Measurements from ENCODE around the gene DUS3L.
"Not testable (repeated sequence)": the region's sequence is repeated elsewhere in the genome, so short reads cannot be mapped to it uniquely, and the experiment has no call there.

DUS3L gene

GRCh38 chr19:5751709-5752108, 39.3 kb downstream of the DUS3L start (continued):
- no peak for TF ChIP-seq POU6F1 (CRISPR knock-in tag; IDR thresholded peaks at IDR 0.05; ENCODE audit: borderline replicate concordance, low read depth)
- no peak for TF ChIP-seq TCF4 (CRISPR knock-in tag; IDR thresholded peaks at IDR 0.05; ENCODE audit: borderline replicate concordance)

GRCh38 chr19:5749505-5749904, 41.5 kb downstream of the DUS3L start:
- no peak for TF ChIP-seq GLIS3 (CRISPR knock-in tag; IDR thresholded peaks at IDR 0.05)
- no peak for ATAC-seq

- not testable (repeated sequence) for ATAC-seq
Measured at GRCh38 chr19:5748920-5749319, 42.0 kb downstream of the DUS3L start.

GRCh38 chr19:5744999-5745398, 46.0 kb downstream of the DUS3L start:
- not testable (repeated sequence) for ATAC-seq

- peak; percentile 21; the same call in 1 of the 3 replicates for ATAC-seq
- TF ChIP-seq PATZ1 (CRISPR knock-in tag; IDR thresholded peaks at IDR 0.05; ENCODE audit: borderline replicate concordance), result no peak
- no peak for TF ChIP-seq CREB5 (CRISPR knock-in tag; IDR thresholded peaks at IDR 0.05; ENCODE audit: low read depth)
- TF ChIP-seq GLIS3 (CRISPR knock-in tag; IDR thresholded peaks at IDR 0.05), result no peak
- TF ChIP-seq ZC3H10 (CRISPR knock-in tag; IDR thresholded peaks at IDR 0.05), result no peak
- no peak for TF ChIP-seq RARB (CRISPR knock-in tag; IDR thresholded peaks at IDR 0.05)
- no peak for TF ChIP-seq TSHZ2 (CRISPR knock-in tag; IDR thresholded peaks at IDR 0.05)
- TF ChIP-seq CSRNP3 (CRISPR knock-in tag; IDR thresholded peaks at IDR 0.05), result no peak
- TF ChIP-seq ZFP30 (CRISPR knock-in tag; IDR thresholded peaks at IDR 0.05), result no peak
- no peak for TF ChIP-seq CSDC2 (CRISPR knock-in tag; IDR thresholded peaks at IDR 0.05)
Measured at GRCh38 chr19:5743630-5744029, 47.3 kb downstream of the DUS3L start.

GRCh38 chr19:5742051-5742450, 48.9 kb downstream of the DUS3L start:
- TF ChIP-seq ZFP30 (CRISPR knock-in tag; IDR thresholded peaks at IDR 0.05), result no peak
- no peak for TF ChIP-seq BACH2 (CRISPR knock-in tag; IDR thresholded peaks at IDR 0.05; ENCODE audit: borderline replicate concordance)
- TF ChIP-seq OSR1 (CRISPR knock-in tag; IDR thresholded peaks at IDR 0.05), result no peak
- no peak for TF ChIP-seq PATZ1 (CRISPR knock-in tag; IDR thresholded peaks at IDR 0.05; ENCODE audit: borderline replicate concordance)
- TF ChIP-seq ZC3H10 (CRISPR knock-in tag; IDR thresholded peaks at IDR 0.05), result no peak
- no peak for TF ChIP-seq PPARA (CRISPR knock-in tag; IDR thresholded peaks at IDR 0.05; ENCODE audit: borderline replicate concordance)
- TF ChIP-seq POU6F1 (CRISPR knock-in tag; IDR thresholded peaks at IDR 0.05; ENCODE audit: borderline replicate concordance, low read depth), result no peak
- no peak for TF ChIP-seq CSDC2 (CRISPR knock-in tag; IDR thresholded peaks at IDR 0.05)
- TF ChIP-seq ARNTL (CRISPR knock-in tag; IDR thresholded peaks at IDR 0.05; ENCODE audit: borderline replicate concordance, low read depth), result no peak
- no peak for TF ChIP-seq ZNF8 (CRISPR knock-in tag; IDR thresholded peaks at IDR 0.05)
- no peak for TF ChIP-seq ESRRG (CRISPR knock-in tag; IDR thresholded peaks at IDR 0.05)
- no peak for TF ChIP-seq CSRNP3 (CRISPR knock-in tag; IDR thresholded peaks at IDR 0.05)
- no peak for TF ChIP-seq ZNF70 (CRISPR knock-in tag; IDR thresholded peaks at IDR 0.05)
- TF ChIP-seq GLIS3 (CRISPR knock-in tag; IDR thresholded peaks at IDR 0.05), result no peak
- ATAC-seq, result no peak
